ENCODE measurements around the gene LTBP1. TPM values are rescaled to one million over a fixed set of nuclear protein-coding genes. Genes with fewer than 3 reads are reported as not detected.

The LTBP1 gene
- total and polyA plus RNA-seq, 2 donors (not counting 1 experiment from before 2014, with no cell fraction given): 0.69 TPM; not detected in 1

- no peaks in the 10 kb centered on the region for H4K20me1 ChIP-seq (ENCODE audit: control insufficient read depth, insufficient read depth, low read length, poor library complexity, severe bottlenecking)
- H3K4me3 ChIP-seq (ENCODE audit: control extremely low read depth in 1 of 5, extremely low read depth in 1 of 5, insufficient read depth in 1 of 5, low read depth in 2 of 5, low read length in 4 of 5): no peak overlapping the region
- H2AFZ ChIP-seq (ENCODE audit: insufficient read depth, low read depth, low read length, poor library complexity, severe bottlenecking): no peak overlapping the region
- Mint-ChIP-seq H3K9me3 (ENCODE audit: insufficient read depth) (peaks cover 7% of the 10 kb centered on the region), H3K4me3 (no peak overlapping the region), H3K27me3 (peaks cover 12% of the 10 kb centered on the region), H3K27ac (no peak overlapping the region), H3K4me1 (no peaks in the 10 kb centered on the region)
- ATAC-seq (ENCODE audit: low read depth) (no peak), DNase-seq (no peak)
- TF ChIP-seq, protein P1, sequence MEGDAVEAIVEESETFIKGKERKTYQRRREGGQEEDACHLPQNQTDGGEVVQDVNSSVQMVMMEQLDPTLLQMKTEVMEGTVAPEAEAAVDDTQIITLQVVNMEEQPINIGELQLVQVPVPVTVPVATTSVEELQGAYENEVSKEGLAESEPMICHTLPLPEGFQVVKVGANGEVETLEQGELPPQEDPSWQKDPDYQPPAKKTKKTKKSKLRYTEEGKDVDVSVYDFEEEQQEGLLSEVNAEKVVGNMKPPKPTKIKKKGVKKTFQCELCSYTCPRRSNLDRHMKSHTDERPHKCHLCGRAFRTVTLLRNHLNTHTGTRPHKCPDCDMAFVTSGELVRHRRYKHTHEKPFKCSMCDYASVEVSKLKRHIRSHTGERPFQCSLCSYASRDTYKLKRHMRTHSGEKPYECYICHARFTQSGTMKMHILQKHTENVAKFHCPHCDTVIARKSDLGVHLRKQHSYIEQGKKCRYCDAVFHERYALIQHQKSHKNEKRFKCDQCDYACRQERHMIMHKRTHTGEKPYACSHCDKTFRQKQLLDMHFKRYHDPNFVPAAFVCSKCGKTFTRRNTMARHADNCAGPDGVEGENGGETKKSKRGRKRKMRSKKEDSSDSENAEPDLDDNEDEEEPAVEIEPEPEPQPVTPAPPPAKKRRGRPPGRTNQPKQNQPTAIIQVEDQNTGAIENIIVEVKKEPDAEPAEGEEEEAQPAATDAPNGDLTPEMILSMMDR (IDR thresholded peaks at IDR 0.05): no peak
- TF ChIP-seq EZH2 (IDR thresholded peaks at IDR 0.05; ENCODE audit: borderline replicate concordance, insufficient read depth, low read depth, low read length, poor library complexity, severe bottlenecking): no peak
- no peak overlapping the region for H3K4me2 ChIP-seq (replicated peaks; ENCODE audit: low read depth, low read length, poor library complexity, severe bottlenecking)
- no peak overlapping the region for H3K9ac ChIP-seq (ENCODE audit: low read length)
- no peak overlapping the region for H3K27ac ChIP-seq (ENCODE audit: low read length in 2 of 2)
- no peaks in the 10 kb centered on the region for H3K36me3 ChIP-seq (replicated peaks in 1 of 2; ENCODE audit: control extremely low read depth in 1 of 2, control insufficient read depth in 1 of 2, extremely low read depth in 1 of 2, insufficient read depth in 2 of 2, low read length in 1 of 2)
- peaks cover 0 to 12% (median 0%) of the 10 kb centered on the region in 4 experiments for H3K27me3 ChIP-seq (replicated peaks in 1 of 4; ENCODE audit: control extremely low read depth in 1 of 4, control insufficient read depth in 3 of 4, insufficient read depth in 4 of 4, low read length in 3 of 4)
- H3K79me2 ChIP-seq (ENCODE audit: control insufficient read depth, insufficient read depth, low read length): no peaks in the 10 kb centered on the region
- WGBS (ENCODE audit: insufficient coverage): 95% methylated on average over 6 of the region's 6 CpGs
- no peaks in the 10 kb centered on the region for H3K4me1 ChIP-seq (ENCODE audit: control insufficient read depth in 2 of 2, insufficient read depth in 2 of 2, low read length in 2 of 2)
- CTCF ChIA-PET: no interaction called here
- intact Hi-C loops (cut with micrococcal nuclease): no loop called here
- POLR2A ChIA-PET: no interaction called here
- peaks cover 3 to 15% (median 4%) of the 10 kb centered on the region in 3 donors for H3K9me3 ChIP-seq (ENCODE audit: control extremely low read depth in 1 of 3, control insufficient read depth in 2 of 3, insufficient read depth in 1 of 3, low read length in 2 of 3)
Observed at GRCh38 chr2:32976409-32977063, 29.8 kb downstream of the LTBP1 start.

DNA sequence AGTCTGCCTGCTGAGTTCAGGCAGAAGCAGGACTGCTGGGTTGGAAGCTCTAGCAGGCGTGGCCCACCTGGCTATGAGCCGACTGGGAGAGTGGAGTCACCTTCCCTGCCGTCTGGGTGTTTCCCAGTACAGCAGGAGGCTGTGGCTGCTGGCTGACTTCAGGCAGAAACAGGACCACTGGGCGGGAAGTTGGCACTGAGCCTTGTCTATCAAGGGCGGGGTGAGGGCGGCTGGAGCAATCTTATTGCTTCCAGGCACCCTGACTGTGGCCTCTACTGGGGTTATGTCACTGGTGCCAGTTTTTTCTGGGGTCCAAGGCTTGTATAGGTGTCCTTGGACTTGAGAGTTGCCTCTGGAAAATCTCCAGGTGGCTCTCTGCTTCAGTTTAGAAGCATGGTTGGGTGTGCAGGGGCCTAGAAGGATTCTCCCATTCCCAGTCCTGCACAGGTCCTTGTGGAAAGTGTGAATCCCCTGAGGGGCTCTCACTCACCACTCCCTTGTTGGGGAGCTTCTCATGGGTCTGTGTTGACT is 30.5 kb downstream of the LTBP1 start:
- H3K4me2 ChIP-seq (replicated peaks; ENCODE audit: low read depth, low read length, poor library complexity, severe bottlenecking): no peak overlapping the region
- no peaks in the 10 kb centered on the region for H3K4me1 Mint-ChIP-seq
- POLR2A ChIA-PET: no interaction called here
- intact Hi-C loops (cut with micrococcal nuclease): no loop called here
- ATAC-seq (ENCODE audit: low read depth): no peak
- H3K9me3 Mint-ChIP-seq (ENCODE audit: insufficient read depth): peaks cover 7% of the 10 kb centered on the region
- TF ChIP-seq EZH2 (IDR thresholded peaks at IDR 0.05; ENCODE audit: borderline replicate concordance, insufficient read depth, low read depth, low read length, poor library complexity, severe bottlenecking): no peak
- TF ChIP-seq, protein P1 (IDR thresholded peaks at IDR 0.05): no peak
- no peak overlapping the region for H3K27ac ChIP-seq (ENCODE audit: low read length in 2 of 2)
- no peak overlapping the region for H3K4me3 Mint-ChIP-seq
- peaks cover 0 to 12% (median 0%) of the 10 kb centered on the region in 4 experiments for H3K27me3 ChIP-seq (replicated peaks in 1 of 4; ENCODE audit: control extremely low read depth in 1 of 4, control insufficient read depth in 3 of 4, insufficient read depth in 4 of 4, low read length in 3 of 4)
- DNase-seq: no peak
- H3K9me3 ChIP-seq (ENCODE audit: control extremely low read depth in 1 of 3, control insufficient read depth in 2 of 3, insufficient read depth in 1 of 3, low read length in 2 of 3): peaks cover 3 to 16% (median 4%) of the 10 kb centered on the region in 3 donors
- H3K27me3 Mint-ChIP-seq: peaks cover 20% of the 10 kb centered on the region
- no peaks in the 10 kb centered on the region for H3K36me3 ChIP-seq (replicated peaks in 1 of 2; ENCODE audit: control extremely low read depth in 1 of 2, control insufficient read depth in 1 of 2, extremely low read depth in 1 of 2, insufficient read depth in 2 of 2, low read length in 1 of 2)
- WGBS (ENCODE audit: insufficient coverage): 95% methylated on average over 6 of the region's 6 CpGs
- H3K4me1 ChIP-seq (ENCODE audit: control insufficient read depth in 2 of 2, insufficient read depth in 2 of 2, low read length in 2 of 2): no peaks in the 10 kb centered on the region
- no peak overlapping the region for H3K9ac ChIP-seq (ENCODE audit: low read length)
- H2AFZ ChIP-seq (ENCODE audit: insufficient read depth, low read depth, low read length, poor library complexity, severe bottlenecking): no peak overlapping the region
- H4K20me1 ChIP-seq (ENCODE audit: control insufficient read depth, insufficient read depth, low read length, poor library complexity, severe bottlenecking): no peaks in the 10 kb centered on the region
- H3K79me2 ChIP-seq (ENCODE audit: control insufficient read depth, insufficient read depth, low read length): no peaks in the 10 kb centered on the region
- CTCF ChIA-PET: interaction anchor here (0.6 kb wide), 1 partner anchor 9 kb away, joined by 3 read pairs; no protein-coding TSS in a partner anchor
- H3K27ac Mint-ChIP-seq: no peak overlapping the region
- H3K4me3 ChIP-seq (ENCODE audit: control extremely low read depth in 1 of 5, extremely low read depth in 1 of 5, insufficient read depth in 1 of 5, low read depth in 2 of 5, low read length in 4 of 5): no peak overlapping the region
